NB4 (cell line): ENCODE data around the gene RAE1.

Experiments used
- CTCF ChIP-seq: IDR thresholded peaks from one replicate; pipeline ENCODE4 v1.5.1; 2012; ENCODE audit warnings: low read depth, low read length
- MAX ChIP-seq: IDR thresholded peaks from 2 replicates; pipeline ENCODE4 v1.6.1; 2011; ENCODE audit warnings: low read depth, low read length
- POLR2A ChIP-seq: IDR thresholded peaks from 2 replicates; pipeline ENCODE4 v1.6.1; 2011; ENCODE audit warnings: mild to moderate bottlenecking; ENCODE audit not compliant: insufficient read length; ENCODE audit errors: extremely low read depth

- TF ChIP-seq POLR2A (no peak), MAX (no peak), CTCF (no peak)
Observed at GRCh38 chr20:57341663-57342062, 9.4 kb upstream of the RAE1 start.
